IMR-90 (cell line): ENCODE measurements around the gene SNX11. TPM values are rescaled to one million over a fixed set of nuclear protein-coding genes. Genes with fewer than 3 reads are reported as not detected.

Source experiments
- ATAC-seq: fragments of 200-7000 bp; cut with Tn5 transposase; 2 replicates; pipeline ENCODE4 v1.9.1; 2020; ENCODE audit warnings: low read depth, mild to moderate bottlenecking, moderate library complexity
- BruUV-seq: library from RNA; stranded (reverse); fragments of 400-500 nt; replicated peaks from 2 replicates; lab custom pipeline; 2021; lab: Mats Ljungman, UMichigan
- CTCF ChIA-PET: fragments of 300-600 bp; formaldehyde crosslinking; extraction: SDS; loops from one replicate; lab custom pipeline; 2021; ENCODE audit warnings: antibody characterized with exemption; lab: Yijun Ruan, JAX
- POLR2A ChIA-PET: fragments of 300-600 bp; sonication (Branson Sonifier 250); formaldehyde crosslinking; loops from one replicate; lab custom pipeline; 2022; ENCODE audit warnings: antibody characterized with exemption; ENCODE audit not compliant: unreplicated experiment; lab: Charles Lee
- DNase-seq: peaks from one replicate; pipeline ENCODE4 v3.0.0; 2013
- H2AFZ ChIP-seq: replicated peaks from 2 replicates; pipeline ENCODE3; 2013; ENCODE audit warnings: low read length, mild to moderate bottlenecking; ENCODE audit not compliant: poor library complexity
- H2AK5ac ChIP-seq: 2 replicates; pipeline ENCODE4 v1.6.1; 2013; ENCODE audit warnings: low read depth, low read length, inconsistent platforms
- H2AK9ac ChIP-seq: replicated peaks from 2 replicates; pipeline ENCODE3; 2013; ENCODE audit warnings: mild to moderate bottlenecking, low read depth, low read length, moderate library complexity; ENCODE audit not compliant: poor library complexity
- H2BK120ac ChIP-seq: 2 replicates; pipeline ENCODE4 v1.6.1; 2013; ENCODE audit warnings: low read depth, low read length, inconsistent platforms
- H2BK15ac ChIP-seq: 3 replicates; pipeline ENCODE4 v1.6.1; 2013; ENCODE audit warnings: low read depth, low read length, inconsistent platforms
- H2BK20ac ChIP-seq: 2 replicates; pipeline ENCODE4 v1.6.1; 2013; ENCODE audit warnings: low read depth, mild to moderate bottlenecking, inconsistent platforms, low read length, moderate library complexity
- H2BK5ac ChIP-seq: 2 replicates; pipeline ENCODE4 v1.6.1; 2013; ENCODE audit warnings: mild to moderate bottlenecking, low read depth, low read length, inconsistent platforms; ENCODE audit not compliant: poor library complexity, severe bottlenecking
- H3K14ac ChIP-seq: replicated peaks from 2 replicates; pipeline ENCODE4 v1.6.1; 2013; ENCODE audit warnings: low read depth, low read length, inconsistent platforms
- H3K18ac ChIP-seq: 2 replicates; pipeline ENCODE4 v1.6.1; 2013; ENCODE audit warnings: low read depth, low read length, control low read depth
- H3K23ac ChIP-seq: 2 replicates; pipeline ENCODE4 v1.6.1; 2013; ENCODE audit warnings: low read depth, low read length, inconsistent platforms
- H3K27ac ChIP-seq: 2 replicates; pipeline ENCODE4 v1.5.1; 2013; ENCODE audit warnings: mild to moderate bottlenecking, control low read depth, low read length; ENCODE audit not compliant: insufficient read depth
- H3K27me3 ChIP-seq: 2 replicates; pipeline ENCODE4 v1.6.1; 2013; ENCODE audit warnings: low read length; ENCODE audit not compliant: control insufficient read depth, insufficient read depth
- H3K36me3 ChIP-seq: 2 replicates; pipeline ENCODE4 v1.6.1; 2013; ENCODE audit warnings: low read length, mixed read lengths; ENCODE audit not compliant: control insufficient read depth, insufficient read depth
- H3K4ac ChIP-seq: 2 replicates; pipeline ENCODE4 v1.6.1; 2013; ENCODE audit warnings: low read depth, low read length, inconsistent platforms
- H3K4me1 ChIP-seq: 2 replicates; pipeline ENCODE4 v1.6.1; 2013; ENCODE audit warnings: low read length, mixed read lengths; ENCODE audit not compliant: control insufficient read depth, insufficient read depth
- H3K4me2 ChIP-seq: 2 replicates; pipeline ENCODE4 v1.6.1; 2013; ENCODE audit warnings: low read depth, mild to moderate bottlenecking, control low read depth, low read length, moderate library complexity
- H3K4me3 ChIP-seq: 2 replicates; pipeline ENCODE4 v1.5.1; 2013; ENCODE audit warnings: low read depth, mild to moderate bottlenecking, control low read depth, low read length, moderate library complexity; ENCODE audit not compliant: insufficient read depth
- H3K56ac ChIP-seq: 2 replicates; pipeline ENCODE4 v1.6.1; 2013; ENCODE audit warnings: low read length, inconsistent platforms; ENCODE audit not compliant: insufficient read depth; ENCODE audit errors: extremely low read depth
- H3K79me1 ChIP-seq, 2 experiments: 2 replicates each; pipeline ENCODE4 v1.6.1; 2013; ENCODE audit warnings: low read length in 2 of 2, inconsistent platforms in 1 of 2, low read depth in 1 of 2
- H3K9ac ChIP-seq: 2 replicates; pipeline ENCODE4 v1.6.1; 2013; ENCODE audit warnings: low read depth, low read length, control low read depth
- H3K9me1 ChIP-seq: 2 replicates; pipeline ENCODE4 v1.6.1; 2013; ENCODE audit warnings: low read length, inconsistent platforms; ENCODE audit not compliant: insufficient read depth
- H3K9me3 ChIP-seq: 2 replicates; pipeline ENCODE4 v1.6.1; 2013; ENCODE audit warnings: low read length; ENCODE audit not compliant: control insufficient read depth, insufficient read depth
- H4K20me1 ChIP-seq: 2 replicates; pipeline ENCODE4 v1.6.1; 2013; ENCODE audit warnings: low read length, inconsistent platforms; ENCODE audit not compliant: insufficient read depth
- H4K5ac ChIP-seq: 2 replicates; pipeline ENCODE4 v1.6.1; 2013; ENCODE audit warnings: mild to moderate bottlenecking, low read depth, low read length, control low read depth
- H4K8ac ChIP-seq, 2 experiments: 2 replicates each; pipeline ENCODE4 v1.6.1; 2013; ENCODE audit warnings: low read depth in 2 of 2, low read length in 2 of 2, control low read depth in 1 of 2, inconsistent platforms in 1 of 2
- H4K91ac ChIP-seq: 2 replicates; pipeline ENCODE4 v1.6.1; 2013; ENCODE audit warnings: low read depth, low read length, inconsistent platforms; ENCODE audit not compliant: insufficient read depth
- ELK1 ChIP-seq: fragments of 150-350 bp; IDR thresholded peaks from 2 replicates; pipeline ENCODE4 v1.6.1; 2016; ENCODE audit warnings: low read depth, mild to moderate bottlenecking, low read length, moderate library complexity, borderline replicate concordance
- NFE2L2 ChIP-seq: fragments of 150-350 bp; IDR thresholded peaks from 2 replicates; pipeline ENCODE4 v1.6.1; 2016; ENCODE audit warnings: low read depth, mild to moderate bottlenecking, low read length
- POLR2A ChIP-seq: IDR thresholded peaks from 2 replicates; pipeline ENCODE4 v1.6.1; 2012; ENCODE audit warnings: mild to moderate bottlenecking, low read depth, low read length
- RCOR1 ChIP-seq: IDR thresholded peaks from 2 replicates; pipeline ENCODE4 v1.6.1; 2012; ENCODE audit warnings: mild to moderate bottlenecking, low read length, improper control_type of control experiment; ENCODE audit not compliant: insufficient replicate concordance
- WGBS, 2 experiments: methylation state at CpG; one replicate each; pipeline versions ENCODE4 v1.1.5 to v1.1.7; 2013; ENCODE audit warnings: missing lambda C conversion rate in 2 of 2; ENCODE audit not compliant: insufficient read length in 1 of 2; ENCODE audit errors: extremely low coverage in 2 of 2; 5-methylcytosine and 5-hydroxymethylcytosine counted together
- dilution Hi-C: fragments of 300-500 bp; cut with HindIII; formaldehyde crosslinking; loops from one replicate; pipeline ENCODE4 v1.14.3; 2018; ENCODE audit warnings: low sequenced_read_pairs; ENCODE audit not compliant: unreplicated experiment
- in situ Hi-C: fragments of 300-500 bp; cut with MboI; formaldehyde crosslinking; loops from 3 replicates; pipeline ENCODE4 v1.14.3; 2019; ENCODE audit warnings: low sequenced_read_pairs, inconsistent platforms, mixed read lengths
- intact Hi-C: fragments of 100-400 bp; cut with micrococcal nuclease; formaldehyde crosslinking; loops from 2 replicates; pipeline ENCODE4 v1.10.0; 2022
- polyA plus RNA-seq, 3 experiments: library from polyadenylated mRNA; depleted of rRNA; stranded (reverse); fragments of >200 nt; gene quantifications; 2 replicates each; pipeline ENCODE4 v1.2.3, GENCODE V29; 2012; ENCODE audit warnings: low replicate concordance in 1 of 3
- total RNA-seq: library from RNA; depleted of rRNA; stranded (reverse); fragments of >200 nt; gene quantifications from 2 replicates; pipeline ENCODE4 v1.2.3, GENCODE V29; 2012

SNX11 gene
- total and polyA plus RNA-seq, 2 of the 4 experiments (the other 2 are of a cell fraction), result 14.7 to 16.9 TPM

- TF ChIP-seq ELK1 (no peak), RCOR1 (no peak), POLR2A (no peak)
These were observed 18.9 kb downstream of the SNX11 start (continued) for GRCh38 chr17:48126532-48126850.

DNA sequence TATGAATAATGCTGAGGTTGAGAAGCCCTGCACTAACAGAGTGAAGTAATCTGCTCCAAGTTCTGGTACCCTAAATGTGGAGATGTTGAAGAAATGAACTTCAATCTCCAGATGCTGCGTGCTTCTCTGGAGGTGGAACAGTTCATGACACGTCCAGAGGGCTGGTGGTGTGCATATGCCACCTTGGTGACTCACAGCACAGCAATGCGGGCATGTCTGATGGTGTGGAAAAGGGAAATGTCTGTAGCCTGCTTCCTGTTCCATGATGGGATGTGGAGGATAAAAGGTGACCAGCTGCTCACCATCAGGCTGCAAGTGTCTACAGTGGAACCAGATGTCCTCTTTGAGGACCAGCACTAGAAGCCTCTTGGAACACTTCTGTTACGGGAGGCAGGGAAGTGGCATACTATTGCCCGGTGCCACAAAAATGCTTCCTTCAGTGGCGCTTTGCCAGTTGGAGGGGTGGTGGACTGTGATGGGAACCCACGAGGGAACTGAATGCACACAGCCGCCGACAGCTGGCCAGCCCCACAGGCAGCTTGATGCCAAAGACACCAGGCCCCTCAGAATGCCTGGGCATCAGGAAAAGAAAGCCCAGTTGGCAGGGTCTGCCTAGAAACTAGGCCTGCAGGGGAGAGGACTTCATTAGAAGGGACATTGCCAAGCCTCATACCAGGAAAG is 19.9 kb downstream of the SNX11 start:
- no peak overlapping the region for H3K14ac ChIP-seq
- H4K8ac ChIP-seq, result no peak overlapping the region
- no peak for DNase-seq
- dilution Hi-C loops, result no loop called here
- no peak overlapping the region for H3K4me2 ChIP-seq
- no peaks in the 10 kb centered on the region for H3K4me1 ChIP-seq
- no peak overlapping the region for H2AK5ac ChIP-seq
- no peak overlapping the region for H2BK120ac ChIP-seq
- ChIA-PET POLR2A (no interaction called here), CTCF (interaction anchor here (0.6 kb wide), 1 partner anchor 72 kb away, joined by 6 read pairs; no protein-coding TSS in a partner anchor)
- H3K27ac ChIP-seq, result no peak overlapping the region
- intact Hi-C loops, result no loop called here
- in situ Hi-C loops, result loop anchor here (5.0 kb wide), 1 partner anchor 100 kb away; no protein-coding TSS in a partner anchor
- no peak overlapping the region for H3K23ac ChIP-seq
- no peaks in the 10 kb centered on the region for H4K20me1 ChIP-seq
- no peak overlapping the region for H2BK20ac ChIP-seq
- no peaks in the 10 kb centered on the region for H3K9me1 ChIP-seq
- peaks cover 5% of the 10 kb centered on the region; the same call in 1 of the 2 replicates for H3K27me3 ChIP-seq
- no peak overlapping the region for H4K91ac ChIP-seq
- no peak overlapping the region for H3K56ac ChIP-seq
- 0 out of 2 replicates have a peak, but pooled peaks have one; percentile 11 for ATAC-seq
- no peak for TF ChIP-seq NFE2L2
- H3K9ac ChIP-seq, result no peak overlapping the region
- BruUV-seq, result no TSS peak
- H3K9me3 ChIP-seq, result no peaks in the 10 kb centered on the region
- peak overlapping the region; percentile 44 for H2AFZ ChIP-seq
- H3K4ac ChIP-seq, result no peak overlapping the region
- no peak overlapping the region for H3K4me3 ChIP-seq
- WGBS, 2 experiments, result 78% methylated on average over 5 of the region's 9 CpGs; no CpG with 5 or more reads in 1 of the 2 experiments
- H2BK5ac ChIP-seq, result no peak overlapping the region
- H4K5ac ChIP-seq, result no peak overlapping the region
- peaks cover 9% of the 10 kb centered on the region for H3K36me3 ChIP-seq
- H2BK15ac ChIP-seq, result no peak overlapping the region
- no peaks in the 10 kb centered on the region for H3K79me1 ChIP-seq
- peak overlapping the region; percentile 5 for H2AK9ac ChIP-seq
- H3K18ac ChIP-seq, result no peak overlapping the region
